GM19193 (cell line): Measurements from ENCODE around the gene ENTPD3.

Source experiments
- POLR2A ChIP-seq: IDR thresholded peaks from 4 replicates; pipeline ENCODE4 v1.6.1; 2011; ENCODE audit not compliant: insufficient read depth, insufficient read length; ENCODE audit errors: extremely low read depth

ENTPD3 gene

DNA sequence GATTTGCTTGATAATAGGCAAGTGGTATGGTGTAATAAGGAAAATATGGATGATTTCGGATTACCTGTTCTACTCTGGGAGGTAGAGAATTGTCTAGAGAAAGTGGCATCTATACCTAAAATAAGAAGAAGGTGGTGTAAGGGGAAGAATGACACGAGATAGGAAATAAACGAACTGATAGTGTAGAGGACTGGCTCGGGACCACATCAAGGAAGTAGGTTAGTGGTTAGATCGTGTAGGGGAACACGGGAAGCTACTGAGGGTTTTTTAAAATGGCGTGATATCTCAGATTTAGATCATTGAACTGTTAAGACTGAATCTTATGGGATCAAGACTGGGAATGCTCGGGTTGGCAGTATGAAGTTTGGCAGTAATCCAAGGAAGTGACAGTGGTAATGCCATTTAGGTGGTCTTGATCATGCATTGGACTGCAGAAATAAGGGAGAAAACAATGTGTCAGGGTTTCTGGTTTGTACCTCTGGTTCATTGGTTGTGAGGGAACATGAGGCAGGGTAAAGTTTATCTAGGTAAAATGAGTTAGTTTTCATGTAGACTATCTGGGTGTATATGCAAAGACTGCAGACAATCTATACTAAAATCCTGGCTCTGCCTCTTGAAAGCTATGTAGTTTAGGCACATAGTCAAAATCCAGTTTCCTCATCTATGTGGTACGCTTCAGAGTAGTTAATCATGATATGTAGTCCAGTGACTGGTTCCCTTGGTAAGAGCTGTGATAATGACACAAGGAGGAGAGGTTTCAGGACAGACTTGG is 77.5 kb downstream of the ENTPD3 start:
- TF ChIP-seq POLR2A, result no peak

DNA sequence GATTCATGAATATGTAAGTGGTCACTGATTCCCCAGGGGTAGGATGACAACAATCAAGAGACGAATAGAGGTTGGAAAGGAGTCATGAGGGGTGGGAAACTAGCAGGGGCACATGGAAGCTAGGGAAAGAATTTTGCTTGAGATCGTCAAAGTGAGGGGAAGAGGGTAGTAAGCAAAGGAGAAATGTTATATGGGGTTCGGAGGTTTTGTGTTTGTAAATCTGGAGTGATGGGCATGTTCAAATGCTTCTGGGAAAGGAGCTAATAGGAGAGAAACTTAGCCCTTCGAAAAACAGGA is 78.1 kb downstream of the ENTPD3 start:
- TF ChIP-seq POLR2A, result no peak

DNA sequence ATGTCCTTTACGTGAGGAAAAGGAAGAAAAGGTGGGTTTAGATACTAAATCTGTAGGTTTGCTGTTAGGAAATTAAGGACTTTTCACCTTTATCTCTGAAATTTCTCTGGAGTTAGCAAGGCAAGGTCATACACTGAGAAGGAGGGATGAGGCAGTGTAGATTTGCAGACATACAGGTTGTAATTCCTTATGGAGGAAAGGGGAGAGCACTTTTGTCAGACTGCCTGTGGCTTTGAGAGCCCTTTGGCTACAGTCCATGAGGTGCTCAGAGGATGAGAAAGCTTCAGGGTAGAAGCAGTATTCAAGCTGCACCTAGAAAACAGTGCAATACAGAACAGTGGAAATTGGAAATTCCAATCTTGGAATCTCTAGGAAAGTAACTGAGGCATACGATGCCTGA is 78.5 kb downstream of the ENTPD3 start:
- no peak for TF ChIP-seq POLR2A

DNA sequence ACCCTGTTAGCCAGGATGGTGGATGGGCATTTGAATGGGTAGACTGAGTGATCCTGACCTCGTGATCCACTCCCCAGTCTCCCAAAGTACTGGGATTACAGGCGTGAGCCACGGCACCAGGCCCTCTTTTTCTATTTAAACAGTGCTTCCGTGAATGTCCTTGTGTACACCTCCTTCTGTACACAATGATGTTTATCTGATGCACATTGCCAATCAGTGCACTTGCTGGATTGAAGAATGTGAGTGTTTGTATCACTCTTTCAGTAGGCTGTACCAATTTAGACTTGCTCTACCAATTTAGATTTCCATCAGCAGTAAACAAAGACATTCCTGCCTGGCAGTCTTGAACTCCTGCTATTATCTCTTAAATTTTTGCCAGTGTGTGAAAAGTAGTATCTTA is 81.0 kb downstream of the ENTPD3 start:
- no peak for TF ChIP-seq POLR2A

DNA sequence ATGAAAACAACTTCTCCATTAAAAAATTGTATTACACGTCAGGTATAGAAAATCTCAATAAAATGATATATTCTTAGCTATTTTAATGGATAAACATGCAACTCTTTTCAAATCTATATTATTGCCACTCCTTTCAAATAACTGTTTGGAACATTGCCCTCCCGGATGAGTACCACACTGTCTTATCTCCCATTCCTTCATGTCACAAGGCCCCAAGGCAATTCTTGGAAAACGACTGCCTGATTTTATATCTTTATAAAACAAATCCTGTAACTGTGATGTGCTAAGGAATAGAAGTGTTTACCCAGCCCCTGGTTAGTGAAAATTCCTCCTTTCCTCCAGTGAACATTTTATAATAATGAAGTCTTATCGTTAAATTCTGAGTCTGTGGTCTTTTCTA is 83.7 kb downstream of the ENTPD3 start:
- TF ChIP-seq POLR2A, result no peak

DNA sequence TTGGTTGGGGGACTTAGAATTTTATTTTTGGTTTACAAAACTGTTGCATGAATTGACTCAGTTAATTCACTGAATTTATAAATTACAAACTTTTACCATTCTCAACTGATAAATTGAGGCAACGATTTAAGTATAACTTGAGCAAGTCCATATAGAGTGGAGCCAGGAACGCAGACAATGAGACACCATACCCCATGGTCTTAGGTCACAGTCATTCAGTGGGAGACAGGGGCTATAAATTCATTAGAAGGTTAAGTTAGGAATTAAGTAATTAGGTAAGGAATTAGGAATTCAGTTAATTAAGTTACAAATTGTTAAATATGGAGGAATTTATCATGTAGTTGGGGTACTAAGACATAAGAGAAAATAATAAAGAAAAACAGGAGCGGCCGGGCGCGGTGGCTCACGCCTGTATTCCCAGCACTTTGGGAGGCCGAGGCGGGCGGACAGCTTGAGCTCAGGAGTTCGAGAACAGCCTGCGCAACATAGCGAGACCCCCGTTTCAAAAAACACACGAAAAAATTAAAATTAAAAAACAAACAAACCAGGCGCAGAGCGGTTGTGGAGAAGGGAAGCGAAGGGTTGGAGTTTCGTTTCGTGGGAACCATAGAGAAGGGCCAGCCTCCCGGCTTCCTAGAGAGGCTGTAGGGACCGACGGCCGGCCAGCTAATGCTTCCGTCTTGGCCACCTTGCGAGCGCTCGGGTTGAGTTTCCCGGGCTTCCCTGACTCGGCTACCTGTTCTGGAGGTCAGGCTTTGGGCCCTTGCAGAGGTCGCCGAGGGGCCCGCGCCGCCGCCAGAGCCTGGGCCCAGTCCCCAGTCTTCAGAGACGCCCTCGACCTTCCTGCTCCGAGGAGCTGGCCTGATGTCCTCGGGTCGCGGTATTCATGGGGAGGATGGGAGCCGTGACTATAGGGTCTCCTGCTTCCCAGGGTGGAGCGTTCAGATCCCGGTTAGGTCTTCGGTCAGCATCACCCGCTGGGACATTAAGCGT is 89.8 kb downstream of the ENTPD3 start, which contains the start of gene ZNF619:
ZNF619 (plus strand) TSS at position 645 of the 993 bp plus-strand sequence. CDS start 858 bp downstream, outside the sequence.
- TF ChIP-seq POLR2A, result peak; percentile 76

DNA sequence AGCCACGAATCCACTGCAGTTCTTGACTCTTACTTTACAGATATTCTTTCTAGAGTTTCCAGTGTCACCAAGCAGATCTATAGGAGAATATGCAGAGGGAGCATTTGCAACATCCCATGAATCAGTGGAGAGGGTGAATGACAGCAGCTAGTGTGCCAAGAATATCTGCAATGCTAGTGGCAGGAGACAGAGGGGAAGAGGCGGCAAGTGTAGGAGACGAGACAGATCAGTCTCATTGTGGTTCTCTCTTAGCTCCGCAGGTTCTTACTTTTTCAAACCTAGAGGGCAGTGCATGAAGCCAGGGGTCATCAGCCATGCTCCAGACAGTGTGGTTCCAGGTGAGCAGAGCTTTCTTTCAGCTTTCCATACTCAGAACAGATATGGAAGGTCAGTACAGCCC is 90.7 kb downstream of the ENTPD3 start:
- no peak for TF ChIP-seq POLR2A
